ENCODE data around the gene ZNRF3.
A peak's percentile ranks its signal among the peaks of the same experiment; 100 is the strongest.

ZNRF3 gene

DNA sequence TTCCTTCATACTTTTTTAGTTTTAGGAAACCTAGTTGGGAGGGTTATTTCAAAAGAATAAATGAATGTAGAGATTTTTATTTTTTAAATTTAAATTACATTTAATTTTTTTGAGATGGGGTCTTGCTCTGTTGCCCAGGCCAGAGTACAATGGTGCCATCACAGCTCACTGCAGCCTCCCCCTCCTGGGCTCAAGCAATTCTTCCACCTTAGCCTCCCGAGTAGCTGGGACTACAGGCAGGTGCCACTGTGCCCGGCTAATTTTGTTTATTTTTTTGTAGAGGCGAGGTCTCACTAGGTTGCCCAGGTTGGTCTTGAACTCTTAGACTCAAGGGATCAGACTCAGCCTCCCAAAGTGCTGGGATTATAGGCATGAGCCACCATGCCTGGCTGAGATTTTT lies 32.6 kb downstream of the ZNRF3 start:
- no peak overlapping the region for H3K27ac ChIP-seq (ENCODE audit: low read length, poor library complexity, severe bottlenecking)

DNA sequence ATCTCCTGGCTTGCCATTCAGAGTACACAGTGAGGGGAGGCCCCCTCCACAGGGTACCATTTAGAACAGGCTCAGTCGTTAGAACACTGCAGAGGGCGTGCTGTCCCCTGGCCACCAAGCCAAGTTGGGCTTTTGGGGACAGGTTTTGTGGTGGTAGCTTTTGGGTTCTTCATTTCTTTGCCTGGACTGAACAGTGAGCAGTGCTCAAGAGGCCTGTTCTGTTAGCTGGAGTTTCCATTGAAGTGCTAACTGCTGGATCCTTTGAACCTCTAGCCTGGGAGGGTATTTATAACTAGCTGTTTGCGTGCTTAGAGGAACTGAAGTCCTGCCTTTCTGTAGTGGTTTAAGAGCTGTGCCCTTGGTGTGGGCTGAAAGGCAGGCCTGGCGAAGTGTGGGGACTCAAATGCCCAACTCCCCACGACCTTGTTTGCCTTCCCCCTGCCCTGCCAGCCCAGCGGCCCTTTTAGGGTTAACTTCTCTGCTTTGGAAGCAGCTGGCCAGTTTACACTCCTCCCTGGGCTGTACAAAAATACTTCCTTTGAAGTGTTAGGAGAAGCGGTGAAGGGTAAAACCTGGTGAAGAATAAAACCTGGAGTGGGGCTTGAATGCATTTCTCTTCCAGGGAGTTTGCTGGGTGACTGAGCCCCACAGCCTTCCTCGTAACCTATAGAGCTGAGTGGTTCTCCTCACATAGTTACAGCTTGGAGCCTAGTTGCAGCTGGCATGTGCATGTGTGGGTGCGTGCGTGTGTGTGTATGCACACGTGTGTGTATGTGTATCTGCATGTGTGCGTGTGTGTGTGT lies 34.6 kb downstream of the ZNRF3 start:
- Histone ChIP-seq H3K4me3 (ENCODE audit: insufficient read depth in 1 of 2, low read depth in 1 of 2, low read length in 2 of 2) (no peak overlapping the region), H4K91ac (ENCODE audit: low read length) (peak overlapping the region; percentile 19), H3K27ac (ENCODE audit: low read length, poor library complexity, severe bottlenecking) (peak overlapping the region; percentile 63), H3K27me3 (ENCODE audit: control insufficient read depth in 1 of 2, insufficient read depth in 1 of 2, low read length in 2 of 2) (no peaks in the 10 kb centered on the region), H3K9me3 (ENCODE audit: control insufficient read depth, low read length) (no peaks in the 10 kb centered on the region), H3K4me1 (ENCODE audit: control insufficient read depth, insufficient read depth, low read depth, low read length) (peaks cover 17% of the 10 kb centered on the region), H3K18ac (ENCODE audit: low read depth in 1 of 2, low read length in 2 of 2) (peak overlapping the region; percentile 7 to 35), H3K36me3 (ENCODE audit: control insufficient read depth in 1 of 2, insufficient read depth in 2 of 2, low read depth in 1 of 2, low read length in 2 of 2) (no peaks in the 10 kb centered on the region), H3K14ac (ENCODE audit: low read length in 2 of 2) (peak overlapping the region in 1 of 2 experiments; percentile 37), H4K8ac (ENCODE audit: low read length) (peak overlapping the region; percentile 89), H3K4me2 (ENCODE audit: low read length, poor library complexity, severe bottlenecking) (peak overlapping the region; percentile 9), H2AFZ (ENCODE audit: low read depth, low read length) (peak overlapping the region; percentile 3), H2BK15ac (ENCODE audit: low read depth, poor library complexity, severe bottlenecking) (no peak overlapping the region), H2AK5ac (ENCODE audit: low read length, severe bottlenecking) (peak overlapping the region; percentile 47), H3K79me1 (replicated peaks; ENCODE audit: low read length, poor library complexity, severe bottlenecking) (peaks cover 33% of the 10 kb centered on the region), H2BK12ac (ENCODE audit: low read length in 2 of 2) (peak overlapping the region in 1 of 2 experiments; percentile 80), H2BK5ac (ENCODE audit: low read depth, low read length, poor library complexity, severe bottlenecking) (peak overlapping the region; percentile 75), H3K9ac (ENCODE audit: low read length) (no peak overlapping the region), H3K4ac (ENCODE audit: low read depth in 1 of 2, low read length in 2 of 2) (peak overlapping the region in 1 of 2 experiments; percentile 47), H3K23ac (ENCODE audit: low read length in 2 of 2) (no peak overlapping the region), H2BK120ac (ENCODE audit: low read depth, low read length) (no peak overlapping the region)
- whole genome bisulfite sequencing = 42% methylated on average over 11 of the region's 12 CpGs
- DNase-seq = peak; percentile 66

More for the DNA sequence above, 32.6 kb downstream of the ZNRF3 start:
- Histone ChIP-seq H2AFZ (ENCODE audit: low read depth, low read length) (no peak overlapping the region), H3K9ac (ENCODE audit: low read length) (no peak overlapping the region), H2BK5ac (ENCODE audit: low read depth, low read length, poor library complexity, severe bottlenecking) (no peak overlapping the region), H2BK15ac (ENCODE audit: low read depth, poor library complexity, severe bottlenecking) (no peak overlapping the region), H4K91ac (ENCODE audit: low read length) (no peak overlapping the region), H4K8ac (ENCODE audit: low read length) (no peak overlapping the region), H2BK12ac (ENCODE audit: low read length in 2 of 2) (no peak overlapping the region), H3K27me3 (ENCODE audit: control insufficient read depth in 1 of 2, insufficient read depth in 1 of 2, low read length in 2 of 2) (no peaks in the 10 kb centered on the region), H3K18ac (ENCODE audit: low read depth in 1 of 2, low read length in 2 of 2) (no peak overlapping the region), H3K4me3 (ENCODE audit: insufficient read depth in 1 of 2, low read depth in 1 of 2, low read length in 2 of 2) (no peak overlapping the region), H3K4ac (ENCODE audit: low read depth in 1 of 2, low read length in 2 of 2) (no peak overlapping the region), H2AK5ac (ENCODE audit: low read length, severe bottlenecking) (no peak overlapping the region), H3K9me3 (ENCODE audit: control insufficient read depth, low read length) (no peaks in the 10 kb centered on the region), H2BK120ac (ENCODE audit: low read depth, low read length) (no peak overlapping the region), H3K4me2 (ENCODE audit: low read length, poor library complexity, severe bottlenecking) (no peak overlapping the region), H3K23ac (ENCODE audit: low read length in 2 of 2) (no peak overlapping the region), H3K14ac (ENCODE audit: low read length in 2 of 2) (no peak overlapping the region), H3K4me1 (ENCODE audit: control insufficient read depth, insufficient read depth, low read depth, low read length) (peaks cover 22% of the 10 kb centered on the region), H3K36me3 (ENCODE audit: control insufficient read depth in 1 of 2, insufficient read depth in 2 of 2, low read depth in 1 of 2, low read length in 2 of 2) (no peaks in the 10 kb centered on the region), H3K79me1 (replicated peaks; ENCODE audit: low read length, poor library complexity, severe bottlenecking) (peaks cover 28% of the 10 kb centered on the region)
- DNase-seq = no peak
- 92% methylated on average over 3 of the region's 3 CpGs for WGBS

DNA sequence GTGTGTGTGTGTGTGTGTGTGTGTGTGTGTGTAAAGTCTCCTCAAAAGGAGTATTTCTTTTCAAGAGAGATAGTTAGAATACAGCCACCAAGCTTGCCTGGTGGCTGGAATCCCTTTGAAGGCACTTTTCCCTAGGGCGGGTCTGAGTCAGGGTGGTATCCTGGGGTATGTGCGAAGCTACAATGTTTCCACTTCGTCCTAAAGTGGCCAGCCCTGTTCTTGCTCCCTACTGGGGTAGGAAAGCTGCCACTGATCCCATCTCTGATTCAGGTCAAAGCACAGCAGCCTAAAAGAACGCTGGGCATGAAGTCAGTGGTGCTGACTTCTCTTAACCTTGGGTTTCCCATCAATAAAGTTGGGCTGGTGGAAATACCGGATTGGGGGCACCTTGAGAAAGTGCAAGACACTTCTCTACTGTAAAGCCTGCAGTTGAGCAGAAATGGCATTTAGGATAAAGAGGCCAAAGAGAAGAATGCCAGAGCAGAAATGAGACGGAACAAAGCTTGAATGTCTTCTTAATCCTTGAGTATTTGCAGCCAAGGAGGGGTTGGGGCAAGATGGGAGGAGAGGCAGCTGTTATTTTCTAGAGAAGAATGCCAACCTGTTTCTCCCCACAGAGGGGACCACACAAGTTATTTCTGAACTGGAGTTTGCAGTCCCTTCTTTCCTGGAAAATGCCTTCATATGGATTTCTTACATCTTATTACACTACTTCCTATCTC lies 35.3 kb downstream of the ZNRF3 start:
- H4K91ac ChIP-seq (ENCODE audit: low read length) = no peak overlapping the region
- no peak overlapping the region for H3K4me3 ChIP-seq (ENCODE audit: insufficient read depth in 1 of 2, low read depth in 1 of 2, low read length in 2 of 2)
- no peak overlapping the region for H3K9ac ChIP-seq (ENCODE audit: low read length)
- DNase-seq = no peak
- H3K14ac ChIP-seq (ENCODE audit: low read length in 2 of 2) = peak overlapping the region in 1 of 2 experiments; percentile 37
- H3K9me3 ChIP-seq (ENCODE audit: control insufficient read depth, low read length) = no peaks in the 10 kb centered on the region
- peak overlapping the region; percentile 30 for H3K27ac ChIP-seq (ENCODE audit: low read length, poor library complexity, severe bottlenecking)
- H3K4me1 ChIP-seq (ENCODE audit: control insufficient read depth, insufficient read depth, low read depth, low read length) = peaks cover 18% of the 10 kb centered on the region
- WGBS = 46% methylated on average over 6 of the region's 6 CpGs
- H2BK12ac ChIP-seq (ENCODE audit: low read length in 2 of 2) = peak overlapping the region; percentile 11 to 38
- H3K18ac ChIP-seq (ENCODE audit: low read depth in 1 of 2, low read length in 2 of 2) = peak overlapping the region in 1 of 2 experiments; percentile 42
- H2BK5ac ChIP-seq (ENCODE audit: low read depth, low read length, poor library complexity, severe bottlenecking) = no peak overlapping the region
- H3K23ac ChIP-seq (ENCODE audit: low read length in 2 of 2) = no peak overlapping the region
- no peak overlapping the region for H2BK15ac ChIP-seq (ENCODE audit: low read depth, poor library complexity, severe bottlenecking)
- H3K4me2 ChIP-seq (ENCODE audit: low read length, poor library complexity, severe bottlenecking) = peak overlapping the region; percentile 2
- H2AK5ac ChIP-seq (ENCODE audit: low read length, severe bottlenecking) = peak overlapping the region; percentile 61
- H4K8ac ChIP-seq (ENCODE audit: low read length) = no peak overlapping the region
- no peaks in the 10 kb centered on the region for H3K36me3 ChIP-seq (ENCODE audit: control insufficient read depth in 1 of 2, insufficient read depth in 2 of 2, low read depth in 1 of 2, low read length in 2 of 2)
- no peak overlapping the region for H2AFZ ChIP-seq (ENCODE audit: low read depth, low read length)
- H3K4ac ChIP-seq (ENCODE audit: low read depth in 1 of 2, low read length in 2 of 2) = no peak overlapping the region
- H3K27me3 ChIP-seq (ENCODE audit: control insufficient read depth in 1 of 2, insufficient read depth in 1 of 2, low read length in 2 of 2) = no peaks in the 10 kb centered on the region
- no peak overlapping the region for H2BK120ac ChIP-seq (ENCODE audit: low read depth, low read length)
- peaks cover 33% of the 10 kb centered on the region for H3K79me1 ChIP-seq (replicated peaks; ENCODE audit: low read length, poor library complexity, severe bottlenecking)
